Gastroesophageal sphincter (tissue), 4 donors: ENCODE data around the gene ADARB1. TPM values are rescaled to one million over a fixed set of nuclear protein-coding genes. Genes with fewer than 3 reads are reported as not detected.

ENCODE experiments used
- ATAC-seq: fragments of 150-250 bp; one replicate; pipeline ENCODE4 v1.9.1; 2016; ENCODE audit warnings: mild to moderate bottlenecking, moderate library complexity
- H3K27ac ChIP-seq, 4 donors: fragments of 200-600 bp; sonication (generic) in 3 of 4; 1 replicate in 3 of 4; 2 replicates in 1 of 4; pipeline ENCODE4 v1.5.1; 2016 to 2019
- H3K27me3 ChIP-seq: fragments of 200-600 bp; sonication (generic); one replicate; pipeline ENCODE4 v1.5.1; 2019
- H3K36me3 ChIP-seq, 2 donors: fragments of 200-600 bp; sonication (generic); one replicate each; pipeline ENCODE4 v1.5.1; 2019; ENCODE audit warnings: control low read depth in 1 of 2
- H3K4me1 ChIP-seq, 3 donors: fragments of 200-600 bp; sonication (generic); 1 replicate in 2 of 3; 2 replicates in 1 of 3; pipeline ENCODE4 v1.5.1; 2016 to 2019; ENCODE audit warnings: control low read depth in 2 of 3
- H3K4me3 ChIP-seq, 2 donors: fragments of 200-600 bp; sonication (generic); one replicate each; pipeline ENCODE4 v1.5.1; 2019; ENCODE audit warnings: mild to moderate bottlenecking in 1 of 2, moderate library complexity in 1 of 2
- H3K9me3 ChIP-seq, 3 donors: fragments of 200-600 bp; sonication (generic); one replicate each; pipeline ENCODE4 v1.5.1; 2017 to 2019; ENCODE audit warnings: control low read depth in 2 of 3
- CTCF ChIP-seq, 4 experiments: fragments of 200-600 bp in 2 of 4; fragments of 450-650 bp in 2 of 4; sonication (generic) in 1 of 4; IDR thresholded peaks; one replicate each; pipeline ENCODE4 v1.5.1; 2017 to 2019; ENCODE audit warnings: antibody characterized with exemption in 4 of 4, mild to moderate bottlenecking in 2 of 4, moderate library complexity in 2 of 4
- EP300 ChIP-seq: sonication (generic); formaldehyde crosslinking; IDR thresholded peaks from one replicate; pipeline ENCODE4 v1.6.1; 2017; ENCODE audit warnings: antibody characterized with exemption, mild to moderate bottlenecking
- POLR2A ChIP-seq, 2 donors: fragments of 450-650 bp; IDR thresholded peaks; one replicate each; pipeline ENCODE4 v1.6.1; 2017; ENCODE audit warnings: antibody characterized with exemption in 2 of 2, mild to moderate bottlenecking in 2 of 2, moderate library complexity in 1 of 2
- POLR2AphosphoS5 ChIP-seq: sonication (generic); formaldehyde crosslinking; IDR thresholded peaks from one replicate; pipeline ENCODE4 v1.6.1; 2017; ENCODE audit warnings: antibody characterized with exemption
- WGBS, 2 donors: methylation state at CpG; one replicate each; pipeline ENCODE4 v1.1.5; 2018; ENCODE audit warnings: low coverage in 1 of 2; 5-methylcytosine and 5-hydroxymethylcytosine counted together
- total RNA-seq, 4 donors: library from RNA; depleted of rRNA; stranded (reverse); fragments of >200 nt; gene quantifications; one replicate each; pipeline ENCODE4 v1.1.0, GENCODE V29; 2016

Gene ADARB1
- total RNA-seq, 4 donors from 2014 or later: 136 to 228 (median 181) TPM

DNA sequence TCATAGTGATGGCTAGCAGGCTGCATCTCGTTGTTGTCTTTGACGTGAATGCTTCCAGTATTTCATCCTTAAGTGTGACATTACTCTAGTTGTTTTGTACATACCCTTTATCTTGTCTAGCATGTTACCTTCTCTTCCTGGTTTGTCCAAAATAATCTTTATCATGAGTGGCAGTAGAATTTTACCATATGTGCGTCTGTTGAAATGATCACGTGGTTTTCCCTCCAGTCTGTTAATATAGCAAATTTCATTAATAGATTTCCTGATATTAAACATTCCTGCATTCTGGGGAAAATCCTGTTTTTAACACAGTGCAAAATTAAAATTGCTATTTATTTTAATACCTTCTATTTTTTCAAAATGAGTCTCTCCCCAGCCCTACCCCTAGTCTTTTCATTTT, 15.6 kb downstream of the ADARB1 start:
- peaks cover 6 to 95% (median 10%) of the 10 kb centered on the region in 3 donors for H3K4me1 ChIP-seq
- no peak overlapping the region for H3K4me3 ChIP-seq
- H3K27me3 ChIP-seq: no peaks in the 10 kb centered on the region
- H3K27ac ChIP-seq: no peak overlapping the region
- no peaks in the 10 kb centered on the region for H3K36me3 ChIP-seq
- H3K9me3 ChIP-seq: no peaks in the 10 kb centered on the region
- TF ChIP-seq EP300 (no peak), POLR2AphosphoS5 (no peak), POLR2A (IDR thresholded peaks at IDR 0.05) (no peak), CTCF (IDR thresholded peaks at IDR 0.05) (no peak)
- 69 to 91% methylated on average over 4 of the region's 4 CpGs for WGBS, 2 donors
- ATAC-seq: no peak

GRCh38 chr21:45090966-45091365, 16.6 kb downstream of the ADARB1 start:
- ATAC-seq: no peak
- H3K9me3 ChIP-seq: no peaks in the 10 kb centered on the region
- no peaks in the 10 kb centered on the region for H3K27me3 ChIP-seq
- peaks cover 3 to 95% (median 20%) of the 10 kb centered on the region in 3 donors for H3K4me1 ChIP-seq
- no peak for TF ChIP-seq EP300
- TF ChIP-seq POLR2A (IDR thresholded peaks at IDR 0.05): no peak
- TF ChIP-seq POLR2AphosphoS5: no peak
- TF ChIP-seq CTCF (IDR thresholded peaks at IDR 0.05): no peak
- H3K4me3 ChIP-seq: no peak overlapping the region
- 36 to 78% methylated on average over 4 of the region's 4 CpGs for WGBS, 2 donors
- H3K27ac ChIP-seq: peak overlapping the region in 1 of 4 donors; percentile 74
- no peaks in the 10 kb centered on the region for H3K36me3 ChIP-seq

DNA sequence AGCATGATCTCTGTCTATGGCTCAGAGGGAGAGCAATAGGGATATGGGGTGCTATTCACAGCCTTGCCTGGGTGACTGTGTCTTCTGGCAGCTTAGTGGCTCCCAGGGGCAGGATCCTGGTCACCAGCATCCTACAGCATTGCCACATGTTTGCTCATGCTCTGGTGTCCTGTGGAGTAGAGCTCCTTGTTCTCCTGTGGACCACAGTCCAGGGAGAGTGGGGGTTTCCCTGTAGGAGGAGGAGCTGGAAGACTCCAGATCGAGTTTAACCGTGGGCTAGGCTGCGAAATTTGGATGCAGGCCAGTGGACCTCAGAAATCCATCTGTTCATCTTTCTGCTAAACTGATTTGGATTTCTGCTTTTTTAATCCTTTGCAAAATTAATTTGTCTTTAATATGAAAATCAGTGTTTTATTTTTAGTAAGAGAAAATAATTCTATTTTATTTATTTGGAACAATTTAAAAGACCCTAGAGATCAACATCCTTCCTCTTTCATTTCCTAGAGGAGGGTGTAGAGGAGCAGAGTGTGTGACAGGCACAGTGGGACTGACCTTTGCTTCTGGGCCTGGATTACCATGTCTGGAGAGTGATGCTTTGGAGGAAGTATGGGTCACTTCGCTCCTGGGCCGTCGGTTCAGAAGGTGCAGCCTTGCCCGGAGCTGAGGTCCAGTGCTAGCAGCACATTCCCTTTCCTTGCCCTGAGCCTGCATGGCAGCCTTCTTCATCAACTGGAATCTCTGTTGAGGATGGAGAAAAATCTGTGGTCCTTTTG, 17.4 kb downstream of the ADARB1 start:
- Histone ChIP-seq H3K9me3 (no peaks in the 10 kb centered on the region), H3K4me3 (no peak overlapping the region), H3K27ac (peak overlapping the region in 2 of 4 donors; percentile 59 to 74), H3K27me3 (no peaks in the 10 kb centered on the region), H3K4me1 (peaks cover 3 to 95% (median 26%) of the 10 kb centered on the region in 3 donors), H3K36me3 (no peaks in the 10 kb centered on the region)
- TF ChIP-seq CTCF (IDR thresholded peaks at IDR 0.05) (no peak), POLR2AphosphoS5 (no peak), POLR2A (IDR thresholded peaks at IDR 0.05) (no peak), EP300 (no peak)
- 26 to 44% methylated on average over 6 to 7 of the region's 7 CpGs for WGBS, 2 donors
- no peak for ATAC-seq

GRCh38 chr21:45093035-45093532, 18.7 kb downstream of the ADARB1 start:
- peak; percentile 61 for ATAC-seq
- no peaks in the 10 kb centered on the region for H3K9me3 ChIP-seq
- peak overlapping the region in 1 of 2 donors; percentile 28 for H3K4me3 ChIP-seq
- TF ChIP-seq POLR2A (IDR thresholded peaks at IDR 0.05) (no peak), EP300 (no peak), CTCF (IDR thresholded peaks at IDR 0.05) (no peak), POLR2AphosphoS5 (no peak)
- peaks cover 3 to 95% (median 29%) of the 10 kb centered on the region in 3 donors for H3K4me1 ChIP-seq
- 67 to 92% methylated on average over 1 to 2 of the region's 12 CpGs for WGBS, 2 donors
- H3K27me3 ChIP-seq: no peaks in the 10 kb centered on the region
- H3K36me3 ChIP-seq: peaks cover 0 to 3% of the 10 kb centered on the region in 2 donors
- peak overlapping the region in 3 of 4 donors; percentile 67 to 75 (median 74) for H3K27ac ChIP-seq

DNA sequence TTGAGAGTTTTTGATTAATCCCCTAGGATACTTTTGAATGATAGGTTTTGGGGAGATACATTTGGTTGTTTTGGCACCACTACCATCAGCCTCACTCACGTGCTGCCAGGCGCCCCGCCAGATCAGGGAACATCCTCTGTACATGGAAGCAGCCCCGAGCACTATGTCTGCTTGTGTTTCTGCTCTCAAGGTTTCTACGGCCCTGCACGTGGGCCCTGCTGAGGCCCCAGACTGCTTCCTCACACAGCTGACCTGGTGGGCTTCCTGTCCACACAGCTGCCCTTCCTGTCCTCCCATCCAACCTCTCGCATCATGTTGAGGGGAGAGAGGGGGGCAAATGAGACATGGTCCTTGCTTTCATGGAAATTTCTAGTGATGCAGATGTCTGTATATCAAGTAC, 20.0 kb downstream of the ADARB1 start:
- H3K4me3 ChIP-seq: no peak overlapping the region
- H3K36me3 ChIP-seq: peaks cover 0 to 6% of the 10 kb centered on the region in 2 donors
- H3K27me3 ChIP-seq: no peaks in the 10 kb centered on the region
- no peak for TF ChIP-seq CTCF (IDR thresholded peaks at IDR 0.05)
- no peak for TF ChIP-seq POLR2A (IDR thresholded peaks at IDR 0.05)
- TF ChIP-seq EP300: no peak
- TF ChIP-seq POLR2AphosphoS5: no peak
- peak overlapping the region in 2 of 4 donors; percentile 30 to 35 for H3K27ac ChIP-seq
- WGBS, 2 donors: 55 to 68% methylated on average over 2 to 4 of the region's 7 CpGs
- no peaks in the 10 kb centered on the region for H3K9me3 ChIP-seq
- no peak for ATAC-seq
- H3K4me1 ChIP-seq: peaks cover 3 to 99% (median 33%) of the 10 kb centered on the region in 3 donors
